ENCODE measurements around the gene IL4.

GRCh38 chr5:132692632-132692967, 18.8 kb downstream of the IL4 start:
- TF ChIP-seq, protein P1, sequence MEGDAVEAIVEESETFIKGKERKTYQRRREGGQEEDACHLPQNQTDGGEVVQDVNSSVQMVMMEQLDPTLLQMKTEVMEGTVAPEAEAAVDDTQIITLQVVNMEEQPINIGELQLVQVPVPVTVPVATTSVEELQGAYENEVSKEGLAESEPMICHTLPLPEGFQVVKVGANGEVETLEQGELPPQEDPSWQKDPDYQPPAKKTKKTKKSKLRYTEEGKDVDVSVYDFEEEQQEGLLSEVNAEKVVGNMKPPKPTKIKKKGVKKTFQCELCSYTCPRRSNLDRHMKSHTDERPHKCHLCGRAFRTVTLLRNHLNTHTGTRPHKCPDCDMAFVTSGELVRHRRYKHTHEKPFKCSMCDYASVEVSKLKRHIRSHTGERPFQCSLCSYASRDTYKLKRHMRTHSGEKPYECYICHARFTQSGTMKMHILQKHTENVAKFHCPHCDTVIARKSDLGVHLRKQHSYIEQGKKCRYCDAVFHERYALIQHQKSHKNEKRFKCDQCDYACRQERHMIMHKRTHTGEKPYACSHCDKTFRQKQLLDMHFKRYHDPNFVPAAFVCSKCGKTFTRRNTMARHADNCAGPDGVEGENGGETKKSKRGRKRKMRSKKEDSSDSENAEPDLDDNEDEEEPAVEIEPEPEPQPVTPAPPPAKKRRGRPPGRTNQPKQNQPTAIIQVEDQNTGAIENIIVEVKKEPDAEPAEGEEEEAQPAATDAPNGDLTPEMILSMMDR (IDR thresholded peaks at IDR 0.05; ENCODE audit: low read depth, low read length): no peak
- TF ChIP-seq MAX (IDR thresholded peaks at IDR 0.05; ENCODE audit: low read depth, low read length): no peak
- no peak for TF ChIP-seq POLR2A (IDR thresholded peaks at IDR 0.05; ENCODE audit: extremely low read depth, insufficient read length)
